WTC11 (cell line): ENCODE data around the gene DYNC1I1. TPM values are rescaled to one million over a fixed set of nuclear protein-coding genes. Genes with fewer than 3 reads are reported as not detected.

ENCODE experiments used
- ATAC-seq: fragments of 200-7000 bp; cut with Tn5 transposase; 2 replicates; pipeline ENCODE4 v1.10.0; 2021; ENCODE audit warnings: mild to moderate bottlenecking, moderate library complexity
- CTCF ChIA-PET: fragments of 300-600 bp; sonication (Branson Sonifier 250); formaldehyde crosslinking; loops from one replicate; lab custom pipeline; 2021; ENCODE audit warnings: antibody characterized with exemption; lab: Charles Lee
- POLR2A ChIA-PET: fragments of 350-600 bp; sonication (Branson Sonifier 250); formaldehyde crosslinking; loops from one replicate; lab custom pipeline; 2021; ENCODE audit warnings: antibody characterized with exemption; lab: Charles Lee
- DNase-seq: peaks from one replicate; pipeline ENCODE4 v3.0.0; 2021; ENCODE audit warnings: low spot score
- H3K27ac Mint-ChIP-seq: 2 replicates; pipeline ENCODE4 v1.8.0; 2021; ENCODE audit warnings: mixed read lengths
- H3K27me3 Mint-ChIP-seq: 2 replicates; pipeline ENCODE4 v1.8.0; 2021; ENCODE audit warnings: low read depth, mild to moderate bottlenecking, moderate library complexity, mixed read lengths
- H3K36me3 Mint-ChIP-seq: 2 replicates; pipeline ENCODE4 v1.8.0; 2021; ENCODE audit warnings: mixed read lengths
- H3K4me1 Mint-ChIP-seq: 2 replicates; pipeline ENCODE4 v1.8.0; 2022; ENCODE audit warnings: mixed read lengths
- H3K4me3 Mint-ChIP-seq: 2 replicates; pipeline ENCODE4 v1.8.0; 2021; ENCODE audit warnings: mild to moderate bottlenecking, moderate library complexity, mixed read lengths
- H3K9me3 Mint-ChIP-seq: 2 replicates; pipeline ENCODE4 v1.8.0; 2021; ENCODE audit warnings: mixed read lengths
- CREB1 ChIP-seq: sonication (generic); formaldehyde crosslinking; IDR thresholded peaks from 2 replicates; pipeline ENCODE4 v1.8.0; 2023; ENCODE audit warnings: mild to moderate bottlenecking, missing genetic modification reagents
- ESRRA ChIP-seq: sonication (generic); formaldehyde crosslinking; IDR thresholded peaks from 2 replicates; pipeline ENCODE4 v1.8.1; 2022; ENCODE audit warnings: mild to moderate bottlenecking, missing genetic modification reagents, borderline replicate concordance
- FOXP1 ChIP-seq: sonication (generic); formaldehyde crosslinking; IDR thresholded peaks from 2 replicates; pipeline ENCODE4 v1.8.0; 2022; ENCODE audit warnings: missing genetic modification reagents, mild to moderate bottlenecking, moderate library complexity, borderline replicate concordance
- GRHL2 ChIP-seq: fragments of 250-450 bp; sonication (Bioruptor Pico); IDR thresholded peaks from 2 replicates; pipeline ENCODE4 v1.8.0; 2022; ENCODE audit warnings: mild to moderate bottlenecking, moderate library complexity; ENCODE audit not compliant: insufficient replicate concordance, severe bottlenecking
- IRF2 ChIP-seq: sonication (generic); formaldehyde crosslinking; IDR thresholded peaks from 2 replicates; pipeline ENCODE4 v1.8.0; 2022; ENCODE audit warnings: low read depth, missing genetic modification reagents, borderline replicate concordance
- KAT7 ChIP-seq: sonication (generic); formaldehyde crosslinking; IDR thresholded peaks from 2 replicates; pipeline ENCODE4 v1.8.1; 2023; ENCODE audit warnings: missing genetic modification reagents, mild to moderate bottlenecking, borderline replicate concordance
- NFE2L1 ChIP-seq: sonication (generic); formaldehyde crosslinking; IDR thresholded peaks from 2 replicates; pipeline ENCODE4 v1.8.1; 2023; ENCODE audit warnings: missing genetic modification reagents
- NFYB ChIP-seq: sonication (generic); formaldehyde crosslinking; conservative IDR thresholded peaks from 2 replicates; pipeline ENCODE4 v1.8.0; 2022; ENCODE audit warnings: low read depth, missing genetic modification reagents
- NR1H2 ChIP-seq: sonication (generic); formaldehyde crosslinking; IDR thresholded peaks from 2 replicates; pipeline ENCODE4 v1.9.0; 2021; ENCODE audit warnings: mild to moderate bottlenecking, moderate library complexity, missing genetic modification reagents
- SMAD4 ChIP-seq: sonication (generic); formaldehyde crosslinking; IDR thresholded peaks from 2 replicates; pipeline ENCODE4 v1.8.0; 2022; ENCODE audit warnings: mild to moderate bottlenecking, missing genetic modification reagents
- SOX15 ChIP-seq: fragments of 250-450 bp; sonication (Bioruptor Pico); IDR thresholded peaks from 2 replicates; pipeline ENCODE4 v1.9.0; 2021; ENCODE audit warnings: mild to moderate bottlenecking
- ZNF121 ChIP-seq: sonication (generic); formaldehyde crosslinking; IDR thresholded peaks from 2 replicates; pipeline ENCODE4 v1.8.0; 2023; ENCODE audit warnings: missing genetic modification reagents
- ZNF138 ChIP-seq: sonication (generic); formaldehyde crosslinking; conservative IDR thresholded peaks from 2 replicates; pipeline ENCODE4 v1.8.1; 2022; ENCODE audit warnings: mild to moderate bottlenecking, moderate library complexity, missing genetic modification reagents
- ZNF317 ChIP-seq: sonication (generic); formaldehyde crosslinking; IDR thresholded peaks from 2 replicates; pipeline ENCODE4 v1.8.1; 2023; ENCODE audit warnings: low read depth, mild to moderate bottlenecking, moderate library complexity, missing genetic modification reagents, borderline replicate concordance
- ZNF396 ChIP-seq: fragments of 250-450 bp; sonication (Bioruptor Pico); IDR thresholded peaks from 2 replicates; pipeline ENCODE4 v1.8.0; 2021; ENCODE audit warnings: mild to moderate bottlenecking, moderate library complexity, borderline replicate concordance
- total RNA-seq: library from RNA; stranded (reverse); gene quantifications from 3 replicates; pipeline ENCODE4 v1.2.3, GENCODE V29; 2021
- TF ChIP-seq, protein P1 (sequence below): sonication (generic); formaldehyde crosslinking; IDR thresholded peaks from 2 replicates; pipeline ENCODE4 v1.8.1; 2023; ENCODE audit warnings: mild to moderate bottlenecking, missing genetic modification reagents
- TF ChIP-seq, protein P2 (sequence below): sonication (generic); formaldehyde crosslinking; IDR thresholded peaks from 2 replicates; pipeline ENCODE4 v1.8.1; 2023; ENCODE audit warnings: mild to moderate bottlenecking, missing genetic modification reagents, moderate library complexity
- TF ChIP-seq, protein P3 (sequence below): sonication (generic); formaldehyde crosslinking; IDR thresholded peaks from 2 replicates; pipeline ENCODE4 v1.8.1; 2023; ENCODE audit warnings: mild to moderate bottlenecking, missing genetic modification reagents, moderate library complexity
- TF ChIP-seq, protein P4 (sequence below): fragments of 250-450 bp; sonication (Bioruptor Pico); IDR thresholded peaks from 2 replicates; pipeline ENCODE4 v1.9.0; 2021; ENCODE audit warnings: mild to moderate bottlenecking
- TF ChIP-seq, protein P5 (sequence below): sonication (generic); formaldehyde crosslinking; IDR thresholded peaks from 2 replicates; pipeline ENCODE4 v1.8.0; 2022; ENCODE audit warnings: mild to moderate bottlenecking, missing genetic modification reagents
- TF ChIP-seq, protein P6 (sequence below): fragments of 250-450 bp; sonication (Bioruptor Pico); IDR thresholded peaks from 2 replicates; pipeline ENCODE4 v2.1.2; 2022; ENCODE audit warnings: mild to moderate bottlenecking, moderate library complexity

DYNC1I1 gene
- total RNA-seq, 1 experiment from 2014 or later = 2.8 TPM

DNA sequence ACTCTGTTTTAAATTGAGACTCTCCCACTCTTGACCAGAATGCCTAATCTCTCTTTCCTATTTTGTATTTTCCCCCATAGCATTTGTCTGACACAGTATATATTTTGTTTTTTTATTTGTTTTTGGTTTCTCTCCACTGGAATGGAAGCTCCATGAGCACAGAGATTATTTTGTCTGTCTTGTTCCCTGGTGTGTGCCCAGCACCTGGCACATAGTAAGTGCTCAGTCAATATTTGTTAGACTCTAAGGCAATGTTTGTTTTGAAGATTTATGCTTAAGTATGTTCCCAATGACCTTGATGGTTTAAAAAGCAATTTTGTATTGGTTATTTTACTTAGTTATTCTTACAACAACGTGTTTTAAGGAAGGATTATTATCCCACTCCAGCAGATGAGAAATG lies 201.8 kb downstream of the DYNC1I1 start:
- TF ChIP-seq FOXP1 (no peak), ZNF396 (CRISPR knock-in tag) (no peak), IRF2 (CRISPR knock-in tag) (no peak), KAT7 (CRISPR knock-in tag) (no peak), ZNF121 (CRISPR knock-in tag) (no peak), CREB1 (CRISPR knock-in tag) (no peak), ZNF138 (no peak), ZNF317 (no peak)
- TF ChIP-seq, protein P1, sequence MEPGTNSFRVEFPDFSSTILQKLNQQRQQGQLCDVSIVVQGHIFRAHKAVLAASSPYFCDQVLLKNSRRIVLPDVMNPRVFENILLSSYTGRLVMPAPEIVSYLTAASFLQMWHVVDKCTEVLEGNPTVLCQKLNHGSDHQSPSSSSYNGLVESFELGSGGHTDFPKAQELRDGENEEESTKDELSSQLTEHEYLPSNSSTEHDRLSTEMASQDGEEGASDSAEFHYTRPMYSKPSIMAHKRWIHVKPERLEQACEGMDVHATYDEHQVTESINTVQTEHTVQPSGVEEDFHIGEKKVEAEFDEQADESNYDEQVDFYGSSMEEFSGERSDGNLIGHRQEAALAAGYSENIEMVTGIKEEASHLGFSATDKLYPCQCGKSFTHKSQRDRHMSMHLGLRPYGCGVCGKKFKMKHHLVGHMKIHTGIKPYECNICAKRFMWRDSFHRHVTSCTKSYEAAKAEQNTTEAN (CRISPR knock-in tag) = no peak
- TF ChIP-seq, protein P2, sequence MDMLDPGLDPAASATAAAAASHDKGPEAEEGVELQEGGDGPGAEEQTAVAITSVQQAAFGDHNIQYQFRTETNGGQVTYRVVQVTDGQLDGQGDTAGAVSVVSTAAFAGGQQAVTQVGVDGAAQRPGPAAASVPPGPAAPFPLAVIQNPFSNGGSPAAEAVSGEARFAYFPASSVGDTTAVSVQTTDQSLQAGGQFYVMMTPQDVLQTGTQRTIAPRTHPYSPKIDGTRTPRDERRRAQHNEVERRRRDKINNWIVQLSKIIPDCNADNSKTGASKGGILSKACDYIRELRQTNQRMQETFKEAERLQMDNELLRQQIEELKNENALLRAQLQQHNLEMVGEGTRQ (CRISPR knock-in tag) = no peak
- no peaks in the 10 kb centered on the region for H3K27me3 Mint-ChIP-seq
- DNase-seq (no peak), ATAC-seq (no peak)
- ChIA-PET CTCF (no interaction called here), POLR2A (no interaction called here)
- H3K4me3 Mint-ChIP-seq = no peak overlapping the region
- H3K4me1 Mint-ChIP-seq = peaks cover 5% of the 10 kb centered on the region
- H3K27ac Mint-ChIP-seq = no peak overlapping the region
- no peaks in the 10 kb centered on the region for H3K36me3 Mint-ChIP-seq
- no peaks in the 10 kb centered on the region for H3K9me3 Mint-ChIP-seq

DNA sequence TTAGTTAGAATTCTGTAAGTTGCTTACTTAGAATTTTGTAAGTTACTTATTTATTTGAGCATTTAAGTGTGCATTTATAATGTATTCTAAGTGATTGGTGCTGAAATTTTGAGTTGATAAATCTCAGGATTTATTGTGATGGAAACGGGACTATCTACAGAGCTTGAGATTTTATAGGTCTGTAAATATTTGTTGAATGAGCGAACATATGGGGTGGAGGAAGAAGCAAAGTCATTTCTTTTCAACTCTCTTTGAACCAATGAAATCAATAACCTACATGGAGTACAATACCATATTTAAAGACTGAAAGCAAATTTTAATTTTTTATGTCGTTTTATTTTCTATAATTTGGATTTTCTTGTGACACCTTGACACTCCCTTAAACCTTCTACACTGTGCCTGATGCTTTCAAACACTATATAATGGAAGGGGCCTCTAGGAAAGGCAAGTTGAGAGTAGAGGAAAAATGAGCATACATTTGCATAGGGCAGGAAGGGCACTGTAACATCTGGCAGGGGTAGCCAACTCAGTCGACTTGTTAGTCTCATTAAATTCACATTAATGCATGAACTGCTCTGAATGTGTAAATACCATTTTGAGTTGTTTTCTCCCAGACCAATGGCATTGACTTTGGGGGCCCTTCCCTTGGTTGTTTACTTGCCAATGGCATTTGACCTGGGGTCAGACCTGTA lies 204.2 kb downstream of the DYNC1I1 start:
- Mint-ChIP-seq H3K36me3 (no peaks in the 10 kb centered on the region), H3K4me3 (no peak overlapping the region), H3K4me1 (peaks cover 5% of the 10 kb centered on the region), H3K9me3 (no peaks in the 10 kb centered on the region), H3K27me3 (no peaks in the 10 kb centered on the region), H3K27ac (no peak overlapping the region)
- ChIA-PET CTCF (no interaction called here), POLR2A (no interaction called here)
- no peak for DNase-seq
- no peak for ATAC-seq
- TF ChIP-seq SMAD4 (CRISPR knock-in tag) (no peak), NR1H2 (CRISPR knock-in tag) (no peak), ZNF121 (CRISPR knock-in tag) (no peak), GRHL2 (CRISPR knock-in tag) (no peak), NFYB (CRISPR knock-in tag) (no peak), SOX15 (CRISPR knock-in tag) (no peak), ESRRA (CRISPR knock-in tag) (no peak)
- TF ChIP-seq, protein P3, sequence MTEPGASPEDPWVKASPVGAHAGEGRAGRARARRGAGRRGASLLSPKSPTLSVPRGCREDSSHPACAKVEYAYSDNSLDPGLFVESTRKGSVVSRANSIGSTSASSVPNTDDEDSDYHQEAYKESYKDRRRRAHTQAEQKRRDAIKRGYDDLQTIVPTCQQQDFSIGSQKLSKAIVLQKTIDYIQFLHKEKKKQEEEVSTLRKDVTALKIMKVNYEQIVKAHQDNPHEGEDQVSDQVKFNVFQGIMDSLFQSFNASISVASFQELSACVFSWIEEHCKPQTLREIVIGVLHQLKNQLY (CRISPR knock-in tag) = no peak
- TF ChIP-seq, protein P4, sequence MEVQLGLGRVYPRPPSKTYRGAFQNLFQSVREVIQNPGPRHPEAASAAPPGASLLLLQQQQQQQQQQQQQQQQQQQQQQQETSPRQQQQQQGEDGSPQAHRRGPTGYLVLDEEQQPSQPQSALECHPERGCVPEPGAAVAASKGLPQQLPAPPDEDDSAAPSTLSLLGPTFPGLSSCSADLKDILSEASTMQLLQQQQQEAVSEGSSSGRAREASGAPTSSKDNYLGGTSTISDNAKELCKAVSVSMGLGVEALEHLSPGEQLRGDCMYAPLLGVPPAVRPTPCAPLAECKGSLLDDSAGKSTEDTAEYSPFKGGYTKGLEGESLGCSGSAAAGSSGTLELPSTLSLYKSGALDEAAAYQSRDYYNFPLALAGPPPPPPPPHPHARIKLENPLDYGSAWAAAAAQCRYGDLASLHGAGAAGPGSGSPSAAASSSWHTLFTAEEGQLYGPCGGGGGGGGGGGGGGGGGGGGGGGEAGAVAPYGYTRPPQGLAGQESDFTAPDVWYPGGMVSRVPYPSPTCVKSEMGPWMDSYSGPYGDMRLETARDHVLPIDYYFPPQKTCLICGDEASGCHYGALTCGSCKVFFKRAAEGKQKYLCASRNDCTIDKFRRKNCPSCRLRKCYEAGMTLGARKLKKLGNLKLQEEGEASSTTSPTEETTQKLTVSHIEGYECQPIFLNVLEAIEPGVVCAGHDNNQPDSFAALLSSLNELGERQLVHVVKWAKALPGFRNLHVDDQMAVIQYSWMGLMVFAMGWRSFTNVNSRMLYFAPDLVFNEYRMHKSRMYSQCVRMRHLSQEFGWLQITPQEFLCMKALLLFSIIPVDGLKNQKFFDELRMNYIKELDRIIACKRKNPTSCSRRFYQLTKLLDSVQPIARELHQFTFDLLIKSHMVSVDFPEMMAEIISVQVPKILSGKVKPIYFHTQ = no peak

DNA sequence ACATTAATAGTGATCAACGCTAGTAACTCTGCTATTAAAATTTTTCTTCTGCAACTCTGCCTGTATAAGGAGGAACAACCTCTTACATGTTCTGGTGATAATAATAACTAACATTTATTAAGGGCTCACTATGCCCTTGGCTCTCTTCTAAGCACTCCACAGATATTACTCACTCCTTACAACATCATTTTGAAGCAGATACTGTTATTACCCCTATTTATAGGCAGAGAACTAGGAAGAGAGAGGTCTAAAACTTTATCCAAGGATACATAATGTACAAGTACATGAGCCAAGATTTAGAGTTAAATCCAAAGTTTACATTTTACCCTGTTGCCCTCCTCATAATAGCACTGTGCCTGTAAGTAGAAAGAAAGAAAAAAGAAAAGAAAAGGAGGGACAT lies 205.6 kb downstream of the DYNC1I1 start:
- H3K4me1 Mint-ChIP-seq = peaks cover 5% of the 10 kb centered on the region
- H3K4me3 Mint-ChIP-seq = no peak overlapping the region
- H3K27me3 Mint-ChIP-seq = no peaks in the 10 kb centered on the region
- no peak for DNase-seq
- no peak overlapping the region for H3K27ac Mint-ChIP-seq
- ATAC-seq = no peak
- CTCF ChIA-PET = no interaction called here
- no peaks in the 10 kb centered on the region for H3K36me3 Mint-ChIP-seq
- H3K9me3 Mint-ChIP-seq = no peaks in the 10 kb centered on the region
- POLR2A ChIA-PET = no interaction called here
- no peak for TF ChIP-seq SOX15 (CRISPR knock-in tag)
- no peak for TF ChIP-seq NFE2L1 (CRISPR knock-in tag)
- TF ChIP-seq, protein P5, sequence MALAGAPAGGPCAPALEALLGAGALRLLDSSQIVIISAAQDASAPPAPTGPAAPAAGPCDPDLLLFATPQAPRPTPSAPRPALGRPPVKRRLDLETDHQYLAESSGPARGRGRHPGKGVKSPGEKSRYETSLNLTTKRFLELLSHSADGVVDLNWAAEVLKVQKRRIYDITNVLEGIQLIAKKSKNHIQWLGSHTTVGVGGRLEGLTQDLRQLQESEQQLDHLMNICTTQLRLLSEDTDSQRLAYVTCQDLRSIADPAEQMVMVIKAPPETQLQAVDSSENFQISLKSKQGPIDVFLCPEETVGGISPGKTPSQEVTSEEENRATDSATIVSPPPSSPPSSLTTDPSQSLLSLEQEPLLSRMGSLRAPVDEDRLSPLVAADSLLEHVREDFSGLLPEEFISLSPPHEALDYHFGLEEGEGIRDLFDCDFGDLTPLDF (CRISPR knock-in tag) = no peak
- TF ChIP-seq, protein P6, sequence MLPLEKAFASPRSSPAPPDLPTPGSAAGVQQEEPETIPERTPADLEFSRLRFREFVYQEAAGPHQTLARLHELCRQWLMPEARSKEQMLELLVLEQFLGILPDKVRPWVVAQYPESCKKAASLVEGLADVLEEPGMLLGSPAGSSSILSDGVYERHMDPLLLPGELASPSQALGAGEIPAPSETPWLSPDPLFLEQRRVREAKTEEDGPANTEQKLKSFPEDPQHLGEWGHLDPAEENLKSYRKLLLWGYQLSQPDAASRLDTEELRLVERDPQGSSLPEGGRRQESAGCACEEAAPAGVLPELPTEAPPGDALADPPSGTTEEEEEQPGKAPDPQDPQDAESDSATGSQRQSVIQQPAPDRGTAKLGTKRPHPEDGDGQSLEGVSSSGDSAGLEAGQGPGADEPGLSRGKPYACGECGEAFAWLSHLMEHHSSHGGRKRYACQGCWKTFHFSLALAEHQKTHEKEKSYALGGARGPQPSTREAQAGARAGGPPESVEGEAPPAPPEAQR (CRISPR knock-in tag) = no peak
